Middle frontal gyrus (tissue), 1 donor: ENCODE measurements around the gene NID1.

ENCODE experiments used
- DNase-seq: peaks from one replicate; pipeline ENCODE4 v3.0.0-alpha.2; 2015; ENCODE audit warnings: low spot score; ENCODE audit errors: extremely low spot score

NID1 gene, protein sequence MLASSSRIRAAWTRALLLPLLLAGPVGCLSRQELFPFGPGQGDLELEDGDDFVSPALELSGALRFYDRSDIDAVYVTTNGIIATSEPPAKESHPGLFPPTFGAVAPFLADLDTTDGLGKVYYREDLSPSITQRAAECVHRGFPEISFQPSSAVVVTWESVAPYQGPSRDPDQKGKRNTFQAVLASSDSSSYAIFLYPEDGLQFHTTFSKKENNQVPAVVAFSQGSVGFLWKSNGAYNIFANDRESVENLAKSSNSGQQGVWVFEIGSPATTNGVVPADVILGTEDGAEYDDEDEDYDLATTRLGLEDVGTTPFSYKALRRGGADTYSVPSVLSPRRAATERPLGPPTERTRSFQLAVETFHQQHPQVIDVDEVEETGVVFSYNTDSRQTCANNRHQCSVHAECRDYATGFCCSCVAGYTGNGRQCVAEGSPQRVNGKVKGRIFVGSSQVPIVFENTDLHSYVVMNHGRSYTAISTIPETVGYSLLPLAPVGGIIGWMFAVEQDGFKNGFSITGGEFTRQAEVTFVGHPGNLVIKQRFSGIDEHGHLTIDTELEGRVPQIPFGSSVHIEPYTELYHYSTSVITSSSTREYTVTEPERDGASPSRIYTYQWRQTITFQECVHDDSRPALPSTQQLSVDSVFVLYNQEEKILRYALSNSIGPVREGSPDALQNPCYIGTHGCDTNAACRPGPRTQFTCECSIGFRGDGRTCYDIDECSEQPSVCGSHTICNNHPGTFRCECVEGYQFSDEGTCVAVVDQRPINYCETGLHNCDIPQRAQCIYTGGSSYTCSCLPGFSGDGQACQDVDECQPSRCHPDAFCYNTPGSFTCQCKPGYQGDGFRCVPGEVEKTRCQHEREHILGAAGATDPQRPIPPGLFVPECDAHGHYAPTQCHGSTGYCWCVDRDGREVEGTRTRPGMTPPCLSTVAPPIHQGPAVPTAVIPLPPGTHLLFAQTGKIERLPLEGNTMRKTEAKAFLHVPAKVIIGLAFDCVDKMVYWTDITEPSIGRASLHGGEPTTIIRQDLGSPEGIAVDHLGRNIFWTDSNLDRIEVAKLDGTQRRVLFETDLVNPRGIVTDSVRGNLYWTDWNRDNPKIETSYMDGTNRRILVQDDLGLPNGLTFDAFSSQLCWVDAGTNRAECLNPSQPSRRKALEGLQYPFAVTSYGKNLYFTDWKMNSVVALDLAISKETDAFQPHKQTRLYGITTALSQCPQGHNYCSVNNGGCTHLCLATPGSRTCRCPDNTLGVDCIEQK

GRCh38 chr1:236064674-236065508, at the start of gene NID1:
Gene NID1 (minus strand): TSS chr1:236065090. CDS start chr1:236065079, 11 bp downstream.
- DNase-seq = no peak

DNA sequence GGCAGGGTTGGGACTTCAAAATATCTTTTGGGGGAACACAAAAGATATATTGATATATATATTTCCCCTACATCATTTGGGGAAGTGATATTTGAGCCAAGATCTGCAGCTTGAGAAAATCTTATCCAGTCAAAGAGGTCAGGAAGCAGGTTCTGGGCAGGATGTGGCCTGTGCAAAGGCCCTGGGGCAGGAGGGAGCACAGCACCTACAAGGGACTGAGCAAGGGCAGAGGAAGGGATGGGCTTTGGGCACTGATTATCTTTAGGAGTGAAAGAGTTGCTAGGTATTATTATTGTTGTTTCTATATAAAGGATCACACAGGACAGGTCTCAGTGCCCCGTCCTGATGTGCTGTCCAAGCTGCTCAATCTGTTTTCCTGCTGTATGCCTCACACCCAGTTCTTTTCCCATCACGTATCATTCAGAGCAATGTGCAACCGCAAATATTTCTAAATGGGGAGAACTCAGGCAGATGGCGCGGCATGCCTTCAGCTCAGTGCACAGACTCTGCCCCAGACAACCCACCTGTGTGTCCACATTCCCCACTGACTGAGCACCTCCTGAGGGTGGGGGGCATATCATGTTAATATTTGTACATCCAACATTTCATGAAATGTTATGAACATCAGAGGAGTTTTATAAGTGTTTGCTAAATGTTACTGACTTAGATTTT, 49.3 kb upstream of the NID1 start:
- DNase-seq = no peak

GRCh38 chr1:236113324-236114032, 48.6 kb upstream of the NID1 start:
- DNase-seq = no peak

GRCh38 chr1:236112332-236112627, 47.4 kb upstream of the NID1 start:
- no peak for DNase-seq

DNA sequence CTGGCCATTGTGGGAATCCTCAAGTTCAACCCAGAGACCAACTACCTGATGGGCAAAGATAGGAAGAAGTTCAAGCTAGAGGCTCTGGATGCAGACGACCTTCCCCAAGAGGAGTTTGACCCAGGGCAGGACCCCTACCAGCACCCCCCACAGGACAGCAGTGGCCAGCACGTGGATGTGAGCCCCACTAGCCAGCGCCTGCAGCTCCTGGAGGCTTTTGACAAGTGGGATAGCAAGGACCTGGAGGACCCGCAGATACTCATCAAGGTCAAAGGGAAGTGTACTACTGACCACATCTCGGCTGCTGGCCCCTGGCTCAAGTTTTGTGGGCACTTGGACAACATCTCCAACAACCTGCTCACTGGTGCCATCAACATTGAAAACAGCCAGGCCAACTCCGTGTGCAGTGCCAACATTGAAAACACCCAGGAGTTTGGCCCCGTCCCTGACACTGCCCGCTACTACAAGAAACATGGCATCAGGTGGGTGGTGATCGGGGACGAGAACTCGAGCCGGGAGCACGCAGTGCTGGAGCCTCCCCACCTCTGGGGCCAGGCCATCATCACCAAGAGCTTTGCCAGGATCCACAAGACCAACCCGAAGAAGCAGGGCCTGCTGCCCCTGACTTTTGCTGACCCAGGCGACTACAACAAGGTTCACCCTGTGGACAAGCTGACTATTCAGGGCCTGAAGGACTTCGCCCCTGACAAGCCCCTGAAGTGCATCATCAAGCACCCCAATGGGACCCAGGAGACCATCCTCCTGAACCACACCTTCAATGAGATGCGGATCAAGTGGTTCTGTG, 46.8 kb upstream of the NID1 start:
- DNase-seq = no peak

- no peak for DNase-seq
Measured at GRCh38 chr1:236110137-236110536, 45.2 kb upstream of the NID1 start.

DNA sequence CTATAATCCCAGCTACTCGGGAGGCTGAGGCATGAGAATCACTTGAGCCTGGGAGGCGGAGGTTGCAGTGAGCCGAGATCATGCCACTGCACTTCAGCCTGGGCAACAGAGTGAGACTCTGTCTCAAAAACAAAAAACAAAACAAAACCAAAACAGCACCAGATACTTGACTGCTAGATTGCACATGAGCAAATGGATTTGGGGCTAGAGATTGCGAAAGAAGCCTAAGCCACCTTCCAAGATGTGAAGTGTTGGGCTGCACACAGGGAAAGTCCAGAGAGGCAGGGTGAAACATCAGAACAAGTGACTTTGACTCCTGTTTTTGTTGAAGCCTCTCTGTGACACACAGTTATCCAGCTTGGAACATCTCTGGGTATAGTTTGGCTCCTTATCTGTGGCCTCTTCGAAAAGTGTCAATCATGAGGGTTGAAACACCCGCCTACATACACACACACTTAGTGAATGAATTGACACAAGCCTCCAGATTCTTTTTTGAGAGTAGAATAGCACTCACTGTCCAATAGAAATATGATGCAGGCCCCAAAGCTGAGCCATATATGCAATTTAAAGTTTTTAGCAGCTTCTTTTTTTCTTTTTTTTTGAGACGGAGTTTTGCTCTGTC, 43.2 kb upstream of the NID1 start:
- DNase-seq = no peak

DNA sequence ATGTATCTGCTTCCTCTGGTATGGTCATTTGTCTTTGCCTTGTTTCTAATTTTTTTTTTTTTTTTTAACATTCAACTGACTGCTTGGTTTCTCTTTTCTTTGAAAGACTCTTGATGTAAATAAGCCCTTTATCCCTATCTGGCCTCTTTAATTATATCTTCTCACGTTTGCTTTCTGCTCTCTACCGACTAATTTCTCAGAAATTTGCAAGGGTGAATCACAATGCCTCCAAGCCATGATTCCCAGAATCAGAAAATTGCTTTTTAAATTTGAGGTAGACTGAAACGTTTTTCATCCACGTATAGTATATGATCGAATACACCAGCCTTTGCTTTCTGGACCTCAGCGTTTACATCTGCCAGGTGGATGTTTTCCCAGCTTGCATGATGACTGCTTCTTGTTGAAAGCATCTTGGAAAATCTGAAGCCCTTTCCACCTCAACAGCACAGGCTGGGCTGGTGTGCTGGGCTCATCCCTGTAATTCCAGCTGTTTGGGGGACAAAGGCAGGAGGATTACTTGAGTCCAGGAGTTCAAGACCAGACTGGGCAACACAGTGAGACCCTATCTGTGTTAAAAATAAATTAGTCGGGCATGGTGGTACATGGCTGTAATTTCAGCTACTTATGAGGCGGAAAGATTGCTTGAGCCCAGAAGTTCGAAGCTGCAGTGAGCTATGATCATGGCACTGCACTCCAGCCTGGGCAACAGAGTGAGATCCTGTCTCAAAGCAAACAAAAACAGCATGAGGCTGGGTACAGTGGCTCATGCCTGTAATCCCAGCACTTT, 42.4 kb upstream of the NID1 start:
- no peak for DNase-seq

DNA sequence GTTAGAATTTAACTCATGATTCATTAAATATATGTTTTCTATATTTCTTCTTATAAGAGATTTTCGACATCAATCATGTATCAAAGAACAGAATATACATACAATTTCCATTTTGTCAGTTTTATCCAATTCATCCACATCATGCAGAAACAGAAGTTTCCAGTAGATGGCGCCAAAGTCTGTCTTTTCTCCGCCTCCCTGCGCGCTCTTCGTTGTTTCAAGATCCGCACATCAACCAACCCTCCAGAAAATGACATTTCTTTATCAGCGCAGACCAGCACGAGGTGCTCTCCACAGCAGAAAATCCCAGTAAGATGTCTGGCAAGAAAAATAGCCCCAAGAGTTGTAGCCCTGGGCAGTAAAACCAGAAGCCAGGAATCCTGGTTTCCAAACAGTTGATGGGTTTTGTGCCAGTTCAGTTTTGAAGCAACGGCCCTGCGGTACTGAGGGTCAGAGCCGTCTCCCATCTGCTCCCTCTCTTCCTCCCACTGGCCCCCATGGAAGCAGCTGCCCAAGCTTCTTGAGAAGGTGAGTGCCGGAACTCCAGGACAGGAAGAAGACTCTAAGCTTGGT, 38.8 kb upstream of the NID1 start:
- DNase-seq = peak; percentile 61

GRCh38 chr1:236103059-236103458, 38.2 kb upstream of the NID1 start:
- no peak for DNase-seq

- no peak for DNase-seq
Measured at GRCh38 chr1:236102611-236103010, 37.7 kb upstream of the NID1 start.

DNA sequence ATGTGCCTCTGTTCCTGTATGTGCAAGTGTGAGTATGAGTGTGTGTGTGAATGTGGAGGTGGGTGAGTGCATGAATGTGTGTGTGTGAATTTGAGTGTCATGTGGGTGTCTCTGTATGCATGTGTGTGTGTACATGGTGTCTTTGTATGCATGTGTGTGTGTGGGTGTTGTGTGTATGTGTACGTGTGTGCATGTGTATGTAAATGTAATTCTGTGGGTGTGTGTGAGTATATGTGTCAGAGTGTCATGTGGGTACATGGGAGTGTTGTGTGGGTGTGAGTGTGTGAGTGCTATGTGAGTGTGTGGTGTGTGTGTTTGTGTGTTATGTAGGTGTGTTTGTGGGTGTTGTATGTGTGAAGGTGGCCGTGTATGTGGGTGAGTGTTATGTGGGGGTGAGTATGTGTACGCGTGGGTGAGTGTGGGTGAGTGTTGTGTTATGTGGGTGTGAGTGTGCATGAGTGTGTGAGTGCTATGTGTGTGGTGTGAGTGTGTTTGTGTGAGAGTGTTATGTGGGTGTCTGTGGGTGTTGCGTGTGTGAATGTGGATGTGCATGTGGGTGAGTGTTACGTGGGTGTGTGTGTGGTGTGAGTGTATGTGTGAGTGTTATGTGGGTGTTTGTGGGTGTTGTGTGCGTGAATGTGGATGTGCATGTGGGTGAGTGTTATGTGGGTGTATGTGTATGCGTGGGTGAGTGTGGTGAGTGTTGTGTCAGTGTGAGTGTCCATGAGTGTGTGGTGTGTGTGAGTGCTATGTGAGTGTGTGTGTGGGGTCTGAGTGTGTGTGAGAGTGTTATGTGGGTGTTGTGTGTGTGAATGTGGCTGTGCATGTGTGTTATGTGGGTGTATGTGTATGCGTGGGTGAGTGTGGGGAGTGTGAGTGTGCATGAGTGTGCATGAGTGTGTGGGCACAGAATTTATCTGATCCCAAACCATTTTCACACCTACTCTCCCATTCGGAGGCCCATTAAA, 36.6 kb upstream of the NID1 start:
- no peak for DNase-seq

- DNase-seq = no peak
Measured at GRCh38 chr1:236100799-236101198, 35.9 kb upstream of the NID1 start.

DNA sequence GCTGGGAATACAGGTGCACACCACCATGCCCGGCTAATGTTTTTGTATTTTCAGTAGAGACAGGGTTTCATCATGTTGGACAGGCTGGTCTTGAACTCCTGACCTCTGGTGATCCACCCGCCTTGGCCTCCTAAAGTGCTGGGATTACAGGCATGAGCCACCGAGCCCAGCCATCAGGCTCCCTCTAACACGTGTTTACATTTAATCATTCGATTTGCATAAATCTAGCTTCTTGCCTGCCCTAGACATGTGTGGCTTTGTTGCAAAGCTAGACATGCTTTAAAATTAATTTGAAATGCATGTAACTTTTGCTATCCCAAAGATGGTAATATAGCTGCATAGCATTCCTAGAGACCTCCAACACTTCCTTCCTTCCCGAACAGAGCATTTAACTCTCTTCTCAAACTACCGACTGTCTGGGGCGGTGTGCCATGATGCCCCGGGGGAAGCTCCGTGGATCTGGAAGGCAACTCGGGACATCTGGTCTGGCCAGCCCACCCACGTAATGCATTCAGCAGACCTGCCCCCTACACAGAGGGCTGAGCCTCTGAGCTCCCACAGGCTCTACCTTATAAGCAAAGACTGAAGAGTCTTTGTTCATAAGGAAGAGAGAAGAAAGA, 34.6 kb upstream of the NID1 start:
- no peak for DNase-seq

DNA sequence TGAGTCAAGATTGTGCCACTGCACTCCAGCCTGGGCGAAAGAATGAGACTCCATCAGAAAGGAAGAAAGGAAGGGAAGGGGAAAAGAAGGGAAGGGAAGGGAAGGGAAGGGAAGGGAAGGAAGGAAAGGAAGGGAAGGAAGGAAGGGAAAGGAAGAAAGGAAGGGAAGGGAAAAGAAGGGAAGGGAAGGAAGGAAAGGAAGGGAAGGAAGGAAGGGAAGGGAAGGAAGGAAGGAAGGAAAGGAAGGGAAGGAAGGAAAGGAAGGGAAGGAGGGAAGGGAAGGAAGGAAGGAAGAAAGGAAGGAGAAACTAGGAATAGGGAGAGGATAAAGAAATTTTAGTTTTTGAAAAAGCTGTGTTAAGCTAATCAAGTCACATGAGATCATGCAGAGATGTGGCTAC, 33.4 kb upstream of the NID1 start:
- DNase-seq = no peak
